Pancreas (tissue), 10 donors: ENCODE data around the gene SLC25A36. TPM values are rescaled to one million over a fixed set of nuclear protein-coding genes. Genes with fewer than 3 reads are reported as not detected.
A peak's percentile ranks its signal among the peaks of the same experiment; 100 is the strongest.

Experiments
- ATAC-seq, 4 donors: fragments of 200-7000 bp; cut with Tn5 transposase; one replicate each; pipeline versions ENCODE4 v1.8.0 to v1.9.1; 2020; ENCODE audit warnings: mild to moderate bottlenecking in 4 of 4, moderate library complexity in 4 of 4
- DNase-seq, 6 donors: peaks; one replicate each; pipeline ENCODE4 v3.0.0-alpha.2; 2020
- FAIRE-seq: peaks from 2 replicates; lab custom pipeline; 2012; peaks lifted over from hg19 to GRCh38; lab: Jason Lieb, UNC
- H3K27ac ChIP-seq, 4 donors: fragments of 200-600 bp; sonication (generic); 1 replicate in 3 of 4; 2 replicates in 1 of 4; pipeline versions ENCODE4 v1.5.0 to v1.8.0; 2020
- H3K27me3 ChIP-seq, 4 donors: fragments of 200-600 bp; one replicate each; pipeline ENCODE4 v1.8.0; 2021
- H3K36me3 ChIP-seq, 3 donors: fragments of 200-600 bp; sonication (generic) in 1 of 3; one replicate each; pipeline versions ENCODE4 v1.5.0 to v1.8.0; 2020 to 2021
- H3K4me1 ChIP-seq, 3 donors: fragments of 200-600 bp; one replicate each; pipeline ENCODE4 v1.8.0; 2021
- H3K4me3 ChIP-seq, 4 donors: fragments of 200-600 bp; sonication (generic) in 2 of 4; one replicate each; pipeline versions ENCODE4 v1.5.0 to v1.8.0; 2020 to 2021
- H3K9me3 ChIP-seq, 4 donors: fragments of 200-600 bp; one replicate each; pipeline ENCODE4 v1.8.0; 2021
- WGBS, 2 donors: extraction: QIAGEN DNeasy Blood & Tissue Kit; methylation state at CpG; one replicate each; pipeline ENCODE4 v1.1.7; 2013; 5-methylcytosine and 5-hydroxymethylcytosine counted together
- intact Hi-C, 3 donors: fragments of 100-400 bp; cut with DNase I; formaldehyde crosslinking; loops; one replicate each; pipeline versions ENCODE4 v1.11.1 to v1.14.2; 2022
- polyA plus RNA-seq, 2 donors: library from polyadenylated mRNA; stranded (reverse); fragments of 200-250 nt; gene quantifications; one replicate each; pipeline ENCODE4 v1.2.3, GENCODE V29; 2013
- total RNA-seq, 6 donors: library from RNA; stranded (reverse); fragmentation: NEBNext Ultra II Directional in 4 of 6; extraction: Animal tissue kit (Norgen Biotek cat#: 25700) in 4 of 6; gene quantifications; one replicate each; pipeline versions ENCODE4 v1.2.1 to v1.2.4, GENCODE V29; 2021 to 2023
- TF ChIP-seq, protein P1 (sequence below), 4 donors: fragments of 200-600 bp; sonication (generic) in 3 of 4; IDR thresholded peaks; one replicate each; pipeline versions ENCODE4 v1.5.0 to v1.8.0; 2021; ENCODE audit warnings: antibody characterized with exemption in 4 of 4
- donor health status: healthy with polysubstance abuse.
- donor health status: DM: no; HTN: no; CAD: no; lungs with moderate emphysema.
- donor health status: DM: no; HTN: no; CAD: no.
- donor health status: control.
- donor health status: control.
- donor health status: Bipolar disorder and iron deficiency.
- donor health status: DM: yes; HTN: yes; CAD: no.
- donor health status: DM: no; HTN: no; CAD: no.
- donor health status: DM: no; HTN: no; CAD: no.
- donor health status: DM: yes; HTN: yes; CAD: no.

Gene SLC25A36
- total and polyA plus RNA-seq, 8 donors: 17.3 to 93.6 (median 45.0) TPM

DNA sequence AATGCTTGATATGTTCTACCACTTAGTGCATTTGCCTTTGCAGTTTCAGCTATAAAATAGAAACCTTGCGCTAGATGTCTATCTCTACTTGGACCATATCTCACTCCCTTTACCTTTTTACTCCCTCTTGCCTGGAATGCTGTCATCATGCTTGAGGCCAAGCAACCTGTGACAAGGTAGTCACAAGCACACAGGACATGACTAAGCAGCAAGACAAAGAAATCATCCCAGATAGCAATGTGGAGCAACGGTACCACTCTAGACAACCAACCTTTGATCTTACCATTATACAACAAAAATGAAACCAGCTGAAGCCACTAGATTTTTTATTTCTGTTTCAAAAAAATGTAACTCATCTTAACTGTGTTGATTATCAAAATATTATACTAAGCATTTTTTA is 59.0 kb downstream of the SLC25A36 start:
- H3K4me3 ChIP-seq: no peak overlapping the region
- H3K4me1 ChIP-seq: no peaks in the 10 kb centered on the region
- FAIRE-seq (no peak), DNase-seq (no peak), ATAC-seq (no peak)
- H3K27ac ChIP-seq: no peak overlapping the region
- H3K36me3 ChIP-seq: no peaks in the 10 kb centered on the region
- no peaks in the 10 kb centered on the region for H3K9me3 ChIP-seq
- H3K27me3 ChIP-seq: no peaks in the 10 kb centered on the region
- 84% methylated on average over 2 of the region's 2 CpGs for WGBS, 2 donors
- TF ChIP-seq, protein P1, sequence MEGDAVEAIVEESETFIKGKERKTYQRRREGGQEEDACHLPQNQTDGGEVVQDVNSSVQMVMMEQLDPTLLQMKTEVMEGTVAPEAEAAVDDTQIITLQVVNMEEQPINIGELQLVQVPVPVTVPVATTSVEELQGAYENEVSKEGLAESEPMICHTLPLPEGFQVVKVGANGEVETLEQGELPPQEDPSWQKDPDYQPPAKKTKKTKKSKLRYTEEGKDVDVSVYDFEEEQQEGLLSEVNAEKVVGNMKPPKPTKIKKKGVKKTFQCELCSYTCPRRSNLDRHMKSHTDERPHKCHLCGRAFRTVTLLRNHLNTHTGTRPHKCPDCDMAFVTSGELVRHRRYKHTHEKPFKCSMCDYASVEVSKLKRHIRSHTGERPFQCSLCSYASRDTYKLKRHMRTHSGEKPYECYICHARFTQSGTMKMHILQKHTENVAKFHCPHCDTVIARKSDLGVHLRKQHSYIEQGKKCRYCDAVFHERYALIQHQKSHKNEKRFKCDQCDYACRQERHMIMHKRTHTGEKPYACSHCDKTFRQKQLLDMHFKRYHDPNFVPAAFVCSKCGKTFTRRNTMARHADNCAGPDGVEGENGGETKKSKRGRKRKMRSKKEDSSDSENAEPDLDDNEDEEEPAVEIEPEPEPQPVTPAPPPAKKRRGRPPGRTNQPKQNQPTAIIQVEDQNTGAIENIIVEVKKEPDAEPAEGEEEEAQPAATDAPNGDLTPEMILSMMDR (IDR thresholded peaks at IDR 0.05): no peak
- intact Hi-C loops: loop anchor here in 2 of 3 donors (5.0 to 10.0 kb wide), 2 partner anchors 184 to 192 kb away; no protein-coding TSS in a partner anchor

DNA sequence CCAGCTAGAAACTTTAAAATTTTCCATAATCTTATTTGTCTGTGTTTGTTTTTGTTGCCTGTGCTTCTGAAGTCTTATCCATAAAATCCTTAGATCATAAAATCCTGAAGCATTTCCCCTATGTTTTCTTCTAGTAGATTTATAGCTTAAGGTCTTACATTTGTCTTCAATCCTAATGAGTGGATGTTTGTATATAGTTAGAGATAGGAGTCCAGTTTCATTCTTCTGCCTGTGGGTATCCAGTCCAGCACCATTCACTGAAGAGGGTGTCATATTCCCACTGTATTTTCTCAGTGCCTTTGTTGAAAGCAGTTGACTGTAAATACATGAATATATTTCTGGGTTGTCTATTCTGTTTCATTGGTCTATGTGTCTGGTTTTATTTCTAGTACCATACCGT is 64.7 kb downstream of the SLC25A36 start:
- Histone ChIP-seq H3K9me3 (no peaks in the 10 kb centered on the region), H3K27ac (no peak overlapping the region), H3K4me1 (no peaks in the 10 kb centered on the region), H3K27me3 (no peaks in the 10 kb centered on the region), H3K4me3 (no peak overlapping the region), H3K36me3 (no peaks in the 10 kb centered on the region)
- intact Hi-C loops: loop anchor here in 1 of 3 donors (10.0 kb wide), 1 partner anchor 178 kb away; no protein-coding TSS in a partner anchor
- ATAC-seq (no peak), FAIRE-seq (no peak), DNase-seq (no peak)
- TF ChIP-seq, protein P1 (IDR thresholded peaks at IDR 0.05): no peak
- 96 to 100% methylated on average over 1 of the region's 1 CpG for WGBS, 2 donors

DNA sequence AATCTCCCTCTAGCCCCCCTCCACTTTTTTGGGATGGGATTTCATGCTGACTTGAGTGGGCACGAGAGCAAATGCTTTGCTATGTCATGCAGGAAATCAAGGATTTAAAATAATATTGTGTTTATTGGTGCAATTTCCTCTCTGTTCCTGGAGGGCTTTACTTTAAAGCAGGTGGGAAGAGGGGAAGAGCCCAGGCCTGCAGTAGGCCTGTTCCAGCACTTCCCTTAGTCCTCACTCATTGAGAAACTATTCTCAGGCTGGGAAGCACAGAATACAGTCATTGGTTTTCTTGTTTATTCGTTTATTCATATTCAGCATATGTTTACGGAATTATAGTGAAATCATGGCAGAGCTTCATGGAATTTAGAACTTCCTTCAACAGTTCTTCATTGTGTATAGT is 67.9 kb downstream of the SLC25A36 start:
- ATAC-seq (no peak), DNase-seq (no peak), FAIRE-seq (no peak)
- H3K9me3 ChIP-seq: no peaks in the 10 kb centered on the region
- no peaks in the 10 kb centered on the region for H3K4me1 ChIP-seq
- TF ChIP-seq, protein P1 (IDR thresholded peaks at IDR 0.05): no peak
- no peak overlapping the region for H3K4me3 ChIP-seq
- WGBS, 2 donors: 70 to 80% methylated on average over 3 of the region's 3 CpGs
- H3K36me3 ChIP-seq: no peaks in the 10 kb centered on the region
- H3K27ac ChIP-seq: no peak overlapping the region
- intact Hi-C loops: loop anchor here in 1 of 3 donors (10.0 kb wide), 1 partner anchor 175 kb away; no protein-coding TSS in a partner anchor
- no peaks in the 10 kb centered on the region for H3K27me3 ChIP-seq

DNA sequence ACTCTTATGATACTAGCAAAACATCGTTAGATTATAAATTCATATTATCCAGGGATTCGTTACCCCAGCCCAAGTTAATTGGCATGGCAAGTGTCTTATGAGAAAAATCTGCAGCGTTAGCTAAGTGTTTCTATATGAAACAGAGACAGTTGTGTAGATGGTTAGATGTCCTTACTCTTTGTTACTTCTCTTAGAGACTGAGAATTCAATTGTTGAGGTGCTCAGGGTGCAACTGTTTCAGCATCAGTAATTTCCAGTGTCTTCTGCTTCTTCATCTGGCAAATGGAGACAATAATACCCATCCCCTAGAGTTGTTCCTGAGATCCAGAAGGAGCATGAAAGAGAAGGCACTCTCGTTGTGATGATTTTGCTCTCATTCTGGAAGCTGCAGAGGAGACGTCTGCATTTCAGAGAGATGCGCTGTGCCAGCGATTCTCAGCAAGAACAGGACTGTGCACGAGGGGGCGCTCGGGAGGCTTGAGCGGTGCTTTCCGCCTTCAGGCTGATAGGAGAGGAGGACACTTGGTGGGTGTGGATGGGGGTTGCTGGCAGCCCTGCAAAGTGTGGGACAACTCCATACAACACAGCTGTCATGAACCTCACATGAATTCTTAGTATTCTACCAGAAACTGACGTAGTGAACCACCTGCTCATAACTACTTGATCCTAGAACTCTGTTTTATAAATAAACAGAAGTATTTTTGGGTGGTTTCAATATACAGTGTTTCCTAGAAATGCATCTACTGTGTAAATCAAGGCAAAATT is 69.8 kb downstream of the SLC25A36 start:
- 17 to 18% methylated on average over 13 of the region's 13 CpGs for WGBS, 2 donors
- FAIRE-seq (no peak), DNase-seq (peak; percentile 60 to 94 (median 80)), ATAC-seq (peak; percentile 81 to 96 (median 92))
- H3K27me3 ChIP-seq: no peaks in the 10 kb centered on the region
- intact Hi-C loops: loop anchor here in 1 of 3 donors (5.0 kb wide), 1 partner anchor 176 kb away; no protein-coding TSS in a partner anchor
- H3K27ac ChIP-seq: no peak overlapping the region
- H3K36me3 ChIP-seq: no peaks in the 10 kb centered on the region
- H3K4me3 ChIP-seq: no peak overlapping the region
- TF ChIP-seq, protein P1 (IDR thresholded peaks at IDR 0.05): peak; percentile 44 to 76 (median 62)
- no peaks in the 10 kb centered on the region for H3K4me1 ChIP-seq
- no peaks in the 10 kb centered on the region for H3K9me3 ChIP-seq

GRCh38 chr3:141011997-141012262 is 70.3 kb downstream of the SLC25A36 start:
- ATAC-seq (no peak), DNase-seq (no peak), FAIRE-seq (no peak)
- no peaks in the 10 kb centered on the region for H3K4me1 ChIP-seq
- H3K36me3 ChIP-seq: no peaks in the 10 kb centered on the region
- WGBS, 2 donors: 29 to 33% methylated on average over 4 of the region's 4 CpGs
- intact Hi-C loops: loop anchor here in 1 of 3 donors (5.0 kb wide), 1 partner anchor 175 kb away; no protein-coding TSS in a partner anchor
- no peak overlapping the region for H3K27ac ChIP-seq
- no peak overlapping the region for H3K4me3 ChIP-seq
- H3K9me3 ChIP-seq: no peaks in the 10 kb centered on the region
- TF ChIP-seq, protein P1 (IDR thresholded peaks at IDR 0.05): no peak
- H3K27me3 ChIP-seq: no peaks in the 10 kb centered on the region
